HepG2 (cell line): Measurements from ENCODE around the gene ZSCAN32. TPM values are rescaled to one million over a fixed set of nuclear protein-coding genes. Genes with fewer than 3 reads are reported as not detected.

Experiments used
- ARNT ChIP-seq: fragments of 450-650 bp; IDR thresholded peaks from 2 replicates; pipeline ENCODE4 v1.6.1; 2017
- ASH2L ChIP-seq: fragments of 300-600, 200-600 bp; sonication (generic); IDR thresholded peaks from 2 replicates; pipeline ENCODE4 v1.7.0; 2017; ENCODE audit warnings: low read depth, mild to moderate bottlenecking, moderate library complexity, mixed read lengths, low read length; ENCODE audit not compliant: insufficient read length
- DNMT3B ChIP-seq: conservative IDR thresholded peaks from 2 replicates; pipeline ENCODE4 v1.6.1; 2016; ENCODE audit warnings: missing biosample characterization, control low read depth
- ELF1 ChIP-seq: sonication (generic); formaldehyde crosslinking; IDR thresholded peaks from 2 replicates; pipeline ENCODE4 v1.4.0; 2020; ENCODE audit warnings: missing genetic modification reagents
- JARID2 ChIP-seq: sonication (generic); formaldehyde crosslinking; IDR thresholded peaks from 2 replicates; pipeline ENCODE4 v1.8.1; 2023; ENCODE audit warnings: missing genetic modification reagents, inconsistent platforms; ENCODE audit not compliant: insufficient replicate concordance
- KLF12 ChIP-seq: sonication (generic); formaldehyde crosslinking; IDR thresholded peaks from 2 replicates; pipeline ENCODE4 v1.4.0; 2020; ENCODE audit warnings: missing genetic modification reagents, borderline replicate concordance
- MAZ ChIP-seq, 2 experiments: sonication (generic) in 1 of 2; formaldehyde crosslinking in 1 of 2; IDR thresholded peaks; 2 replicates each; pipeline versions ENCODE4 v1.5.0 to v1.6.1; 2012 to 2020; ENCODE audit warnings: low read depth in 2 of 2, mild to moderate bottlenecking in 2 of 2, borderline replicate concordance in 1 of 2, improper control_type of control experiment in 1 of 2, low read length in 1 of 2, missing genetic modification reagents in 1 of 2, moderate library complexity in 1 of 2
- MED1 ChIP-seq: sonication (generic); formaldehyde crosslinking; IDR thresholded peaks from 2 replicates; pipeline ENCODE4 v1.4.0; 2020; ENCODE audit warnings: missing genetic modification reagents
- MYC ChIP-seq: sonication (generic); formaldehyde crosslinking; IDR thresholded peaks from 2 replicates; pipeline ENCODE4 v1.9.0; 2021; ENCODE audit warnings: missing genetic modification reagents, borderline replicate concordance
- NKX3-1 ChIP-seq: sonication (generic); formaldehyde crosslinking; IDR thresholded peaks from 2 replicates; pipeline ENCODE4 v1.5.0; 2020; ENCODE audit warnings: missing genetic modification reagents
- PHF20 ChIP-seq: sonication (generic); formaldehyde crosslinking; IDR thresholded peaks from 2 replicates; pipeline ENCODE4 v1.5.0; 2020; ENCODE audit warnings: mild to moderate bottlenecking, missing genetic modification reagents
- POLR2A ChIP-seq, 2 experiments: IDR thresholded peaks; 2 replicates each; pipeline ENCODE4 v1.6.1; 2011; ENCODE audit warnings: low read depth in 2 of 2, low read length in 2 of 2, mild to moderate bottlenecking in 1 of 2, moderate library complexity in 1 of 2; ENCODE audit not compliant: insufficient read depth in 1 of 2
- PRDM10 ChIP-seq: sonication (generic); formaldehyde crosslinking; IDR thresholded peaks from 2 replicates; pipeline ENCODE4 v1.4.0; 2020; ENCODE audit warnings: low read depth, missing genetic modification reagents
- SCMH1 ChIP-seq: sonication (generic); formaldehyde crosslinking; IDR thresholded peaks from 2 replicates; pipeline ENCODE4 v1.9.0; 2021; ENCODE audit warnings: missing genetic modification reagents, mild to moderate bottlenecking, borderline replicate concordance
- SETDB1 ChIP-seq: sonication (generic); formaldehyde crosslinking; IDR thresholded peaks from 2 replicates; pipeline ENCODE4 v1.5.1; 2020; ENCODE audit warnings: missing genetic modification reagents, mild to moderate bottlenecking, borderline replicate concordance
- THAP11 ChIP-seq: IDR thresholded peaks from 2 replicates; pipeline ENCODE4 v1.6.1; 2016; ENCODE audit warnings: missing biosample characterization, missing genetic modification reagents
- YEATS2 ChIP-seq: sonication (generic); formaldehyde crosslinking; IDR thresholded peaks from 2 replicates; pipeline ENCODE4 v1.4.0; 2020; ENCODE audit warnings: missing genetic modification reagents, borderline replicate concordance
- ZBTB7B ChIP-seq: sonication (generic); formaldehyde crosslinking; IDR thresholded peaks from 2 replicates; pipeline ENCODE4 v1.4.0; 2020; ENCODE audit warnings: missing genetic modification reagents
- ZEB1 ChIP-seq: IDR thresholded peaks from 2 replicates; pipeline ENCODE4 v1.6.1; 2012; ENCODE audit warnings: mild to moderate bottlenecking, low read depth, inconsistent platforms; ENCODE audit not compliant: insufficient replicate concordance
- ZMAT3 ChIP-seq: sonication (generic); formaldehyde crosslinking; conservative IDR thresholded peaks from 2 replicates; pipeline ENCODE4 v1.7.0; 2021; ENCODE audit warnings: missing genetic modification reagents
- ZNF12 ChIP-seq: sonication (generic); formaldehyde crosslinking; IDR thresholded peaks from 2 replicates; pipeline ENCODE4 v1.5.0; 2020; ENCODE audit warnings: missing genetic modification reagents
- ZNF574 ChIP-seq: sonication (generic); formaldehyde crosslinking; IDR thresholded peaks from 2 replicates; pipeline ENCODE4 v1.4.0; 2020; ENCODE audit warnings: missing genetic modification reagents
- ZNF605 ChIP-seq: sonication (generic); formaldehyde crosslinking; IDR thresholded peaks from 2 replicates; pipeline ENCODE4 v1.8.0; 2022; ENCODE audit warnings: mild to moderate bottlenecking, missing genetic modification reagents
- ZNF614 ChIP-seq: IDR thresholded peaks from 2 replicates; pipeline ENCODE4 v1.6.1; 2018; ENCODE audit warnings: missing biosample characterization, missing genetic modification reagents, inconsistent platforms, borderline replicate concordance
- polyA plus RNA-seq, 8 experiments: library from polyadenylated mRNA; depleted of rRNA in 3 of 8; stranded (reverse) in 7 of 8; unstranded in 1 of 8; fragments of >200 nt; fragmentation: Illumina TruSeq in 4 of 8; extraction: Trizol in 4 of 8; gene quantifications; 2 replicates each; pipeline versions ENCODE4 v1.2.1 to v1.2.3, GENCODE V29; 2011 to 2016; ENCODE audit warnings: low read depth in 4 of 8, missing spikeins in 1 of 8, mixed read lengths in 1 of 8; ENCODE audit not compliant: insufficient read depth in 1 of 8
- total RNA-seq, 5 experiments: library from RNA; depleted of rRNA; stranded (reverse); fragments of >200 nt; fragmentation: Illumina TruSeq; extraction: Trizol; gene quantifications; 2 replicates each; pipeline ENCODE4 v1.2.3, GENCODE V29; 2016; ENCODE audit warnings: low read depth in 1 of 5

Gene ZSCAN32
- total and polyA plus RNA-seq, 2 of the 13 experiments (the other 11 are each of a cell fraction or from before 2014, with no cell fraction given), result 10.7 to 12.8 TPM

GRCh38 chr16:3443108-3444031 lies 42.6 kb upstream of the ZSCAN32 start, which contains the start of the genes NAA60 and ZNF597 (continued):
- TF ChIP-seq MAZ (IDR thresholded peaks at IDR 0.05; ENCODE audit: borderline replicate concordance, low read depth, low read length) (no peak), MAZ (CRISPR knock-in tag; IDR thresholded peaks at IDR 0.05; ENCODE audit: low read depth) (no peak), ZBTB7B (CRISPR knock-in tag) (0 out of 2 replicates have a peak, but pooled peaks have one; percentile 25), ARNT (no peak), ZMAT3 (CRISPR knock-in tag) (no peak), ZNF614 (CRISPR knock-in tag) (0 out of 2 replicates have a peak, but pooled peaks have one; percentile 21), KLF12 (CRISPR knock-in tag) (no peak), PRDM10 (CRISPR knock-in tag) (0 out of 2 replicates have a peak, but pooled peaks have one; percentile 3), THAP11 (CRISPR knock-in tag) (peak; percentile 63), SCMH1 (CRISPR knock-in tag) (no peak), ZNF12 (CRISPR knock-in tag) (no peak), NKX3-1 (CRISPR knock-in tag) (0 out of 2 replicates have a peak, but pooled peaks have one; percentile 10), PHF20 (CRISPR knock-in tag) (peak; percentile 70), ZNF574 (CRISPR knock-in tag) (no peak), DNMT3B (CRISPR knock-in tag) (no peak), SETDB1 (no peak), YEATS2 (CRISPR knock-in tag) (peak; percentile 21; the same call in 1 of the 2 replicates), MED1 (CRISPR knock-in tag) (0 out of 2 replicates have a peak, but pooled peaks have one; percentile 13), POLR2A (IDR thresholded peaks at IDR 0.05; ENCODE audit: insufficient read depth in 1 of 2, low read depth in 2 of 2, low read length in 2 of 2) (peak; percentile 42 to 69), ZEB1 (no peak), ZNF605 (CRISPR knock-in tag) (0 out of 2 replicates have a peak, but pooled peaks have one; percentile 16), MYC (CRISPR knock-in tag) (peak; percentile 45; the same call in 1 of the 2 replicates), JARID2 (CRISPR knock-in tag) (no peak), ASH2L (peak; percentile 57), ELF1 (peak; percentile 48; the same call in 1 of the 2 replicates)
